K562 (cell line): Measurements from ENCODE around the gene FBXO10. TPM values are rescaled to one million over a fixed set of nuclear protein-coding genes. Genes with fewer than 3 reads are reported as not detected.

ENCODE experiments used
- ETS1 ChIP-seq: conservative IDR thresholded peaks from 2 replicates; pipeline ENCODE4 v1.6.1; 2011; ENCODE audit warnings: low read depth, mild to moderate bottlenecking, low read length; ENCODE audit not compliant: control insufficient read depth
- FOXJ2 ChIP-seq: fragments of 200-800 bp; sonication (Bioruptor generic); IDR thresholded peaks from 2 replicates; pipeline ENCODE4 v1.6.1; 2016; ENCODE audit warnings: missing genetic modification characterization, missing compliant biosample characterization
- FOXK2 ChIP-seq, 2 experiments: fragments of 450-650 bp; IDR thresholded peaks in 1 of 2; conservative IDR thresholded peaks in 1 of 2; 2 replicates each; pipeline ENCODE4 v1.6.1; 2016; ENCODE audit warnings: low read depth in 2 of 2, mild to moderate bottlenecking in 1 of 2
- HBP1 ChIP-seq: fragments of 450-650 bp; formaldehyde crosslinking; IDR thresholded peaks from 2 replicates; pipeline ENCODE4 v1.4.0; 2022; ENCODE audit warnings: missing genetic modification characterization
- HDAC3 ChIP-seq: fragments of 450-650 bp; IDR thresholded peaks from 2 replicates; pipeline ENCODE4 v1.6.1; 2018; ENCODE audit warnings: borderline replicate concordance, mild to moderate bottlenecking, moderate library complexity; ENCODE audit not compliant: partially characterized antibody
- MTA1 ChIP-seq: fragments of 450-650 bp; IDR thresholded peaks from 2 replicates; pipeline ENCODE4 v1.6.1; 2017; ENCODE audit warnings: borderline replicate concordance
- POLR2A ChIP-seq: fragments of 450-650 bp; conservative IDR thresholded peaks from 2 replicates; pipeline ENCODE4 v1.6.1; 2016
- POLR2AphosphoS5 ChIP-seq: IDR thresholded peaks from 2 replicates; pipeline ENCODE4 v1.6.1; 2011; ENCODE audit warnings: mild to moderate bottlenecking, low read depth, low read length, moderate library complexity; ENCODE audit not compliant: control insufficient read depth, insufficient read depth
- POLR2H ChIP-seq: IDR thresholded peaks from 2 replicates; pipeline ENCODE4 v1.6.1; 2016; ENCODE audit warnings: missing genetic modification characterization, low read depth, mild to moderate bottlenecking, control low read depth, missing compliant biosample characterization, moderate library complexity
- RAD21 ChIP-seq, 2 experiments: fragments of 250-450 bp in 1 of 2; fragments of 450-650 bp in 1 of 2; sonication (Bioruptor Pico) in 1 of 2; formaldehyde crosslinking in 1 of 2; IDR thresholded peaks in 1 of 2; conservative IDR thresholded peaks in 1 of 2; 2 replicates each; pipeline versions ENCODE4 v1.4.0 to v1.8.0; 2020 to 2022; ENCODE audit warnings: mild to moderate bottlenecking in 2 of 2, moderate library complexity in 1 of 2
- RB1 ChIP-seq: fragments of 450-650 bp; IDR thresholded peaks from 2 replicates; pipeline ENCODE4 v1.6.1; 2017; ENCODE audit warnings: low read depth, mild to moderate bottlenecking
- SMAD4 ChIP-seq: fragments of 250-450 bp; sonication (Bioruptor Pico); conservative IDR thresholded peaks from 2 replicates; pipeline ENCODE4 v1.8.0; 2021; ENCODE audit warnings: inconsistent platforms, mild to moderate bottlenecking, moderate library complexity
- SMC3 ChIP-seq: conservative IDR thresholded peaks from 2 replicates; pipeline ENCODE4 v1.6.1; 2011; ENCODE audit warnings: low read depth, low read length, improper control_type of control experiment; ENCODE audit not compliant: insufficient read depth
- TEAD1 ChIP-seq, 2 experiments: fragments of 450-650 bp in 1 of 2; sonication (generic) in 1 of 2; formaldehyde crosslinking; IDR thresholded peaks; 2 replicates each; pipeline versions ENCODE4 v1.4.0 to v1.8.0; 2020 to 2022; ENCODE audit warnings: mild to moderate bottlenecking in 2 of 2, missing genetic modification reagents in 1 of 2
- ZNF263 ChIP-seq: sonication (generic); formaldehyde crosslinking; IDR thresholded peaks from 2 replicates; pipeline ENCODE4 v1.8.0; 2022; ENCODE audit warnings: mild to moderate bottlenecking, missing genetic modification reagents, borderline replicate concordance
- ZNF274 ChIP-seq: IDR thresholded peaks from 2 replicates; pipeline ENCODE4 v1.6.1; 2011; ENCODE audit warnings: low read depth, mild to moderate bottlenecking, low read length, moderate library complexity, borderline replicate concordance
- ZNF589 ChIP-seq: fragments of 200-800 bp; sonication (Bioruptor generic); IDR thresholded peaks from 2 replicates; pipeline ENCODE4 v1.6.1; 2016; ENCODE audit warnings: low read depth, missing genetic modification characterization, missing compliant biosample characterization
- polyA plus RNA-seq, 8 experiments: library from polyadenylated mRNA; depleted of rRNA in 4 of 8; stranded (reverse) in 5 of 8; unstranded in 3 of 8; fragments of >200 nt; fragmentation: Nextera tagmentation in 2 of 8; fragmentation: Illumina TruSeq in 1 of 8; extraction: Ambion mirVana in 2 of 8; extraction: Trizol in 1 of 8; gene quantifications; 2 replicates each; pipeline versions ENCODE4 v1.2.1 to v1.2.3, GENCODE V29; 2011 to 2014; ENCODE audit warnings: inconsistent platforms in 1 of 8, missing spikeins in 1 of 8
- total RNA-seq, 7 experiments: library from RNA; depleted of rRNA in 6 of 7; stranded (reverse); fragments of >200 nt in 6 of 7; fragmentation: Illumina TruSeq in 2 of 7; extraction: Trizol in 2 of 7; gene quantifications; 2 replicates each; pipeline versions ENCODE4 v1.2.1 to v1.2.3, GENCODE V29; 2011 to 2021; ENCODE audit warnings: low replicate concordance in 1 of 7
- TF ChIP-seq, protein P1 (sequence below): fragments of 250-450 bp; sonication (Bioruptor Pico); IDR thresholded peaks from 2 replicates; pipeline ENCODE4 v1.8.0; 2022; ENCODE audit warnings: moderate library complexity, mild to moderate bottlenecking, inconsistent platforms
- TF ChIP-seq, protein P2 (sequence below): IDR thresholded peaks from 2 replicates; pipeline ENCODE4 v1.6.1; 2012; ENCODE audit warnings: low read depth, low read length, improper control_type of control experiment, borderline replicate concordance

FBXO10 gene
- total and polyA plus RNA-seq, 9 of the 15 experiments (the other 6 are each of a cell fraction or from before 2014, with no cell fraction given): 0.84 to 9.9 (median 6.0) TPM

- TF ChIP-seq HDAC3 (no peak), ETS1 (no peak), RAD21 (CRISPR knock-in tag; conservative IDR thresholded peaks at IDR 0.05 in 1 of 2, IDR thresholded peaks at IDR 0.05 in 1 of 2) (peak; percentile 66 to 81), MTA1 (no peak), POLR2AphosphoS5 (0 out of 2 replicates have a peak, but pooled peaks have one; percentile 34), ZNF589 (CRISPR knock-in tag) (0 out of 2 replicates have a peak, but pooled peaks have one; percentile 26), ZNF274 (no peak), SMC3 (0 out of 2 replicates have a peak, but pooled peaks have one; percentile 29), RB1 (no peak), ZNF263 (CRISPR knock-in tag) (no peak), HBP1 (CRISPR knock-in tag) (no peak), SMAD4 (no peak), TEAD1 (CRISPR knock-in tag; IDR thresholded peaks at IDR 0.05) (0 out of 4 replicates have a peak, but pooled peaks of 1 of the 2 experiments have one; percentile 8), POLR2H (tag) (0 out of 2 replicates have a peak, but pooled peaks have one; percentile 36), FOXK2 (conservative IDR thresholded peaks at IDR 0.05 in 1 of 2, IDR thresholded peaks at IDR 0.05 in 1 of 2; ENCODE audit: low read depth in 2 of 2) (peak in 1 of 2 experiments; percentile 35; a peak in 1 of 4 replicates), POLR2A (0 out of 2 replicates have a peak, but pooled peaks have one; percentile 31), FOXJ2 (peak; percentile 30; the same call in 1 of the 2 replicates)
- TF ChIP-seq, protein P1, sequence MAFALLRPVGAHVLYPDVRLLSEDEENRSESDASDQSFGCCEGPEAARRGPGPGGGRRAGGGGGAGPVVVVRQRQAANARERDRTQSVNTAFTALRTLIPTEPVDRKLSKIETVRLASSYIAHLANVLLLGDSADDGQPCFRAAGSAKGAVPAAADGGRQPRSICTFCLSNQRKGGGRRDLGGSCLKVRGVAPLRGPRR (CRISPR knock-in tag): no peak
- TF ChIP-seq, protein P2, sequence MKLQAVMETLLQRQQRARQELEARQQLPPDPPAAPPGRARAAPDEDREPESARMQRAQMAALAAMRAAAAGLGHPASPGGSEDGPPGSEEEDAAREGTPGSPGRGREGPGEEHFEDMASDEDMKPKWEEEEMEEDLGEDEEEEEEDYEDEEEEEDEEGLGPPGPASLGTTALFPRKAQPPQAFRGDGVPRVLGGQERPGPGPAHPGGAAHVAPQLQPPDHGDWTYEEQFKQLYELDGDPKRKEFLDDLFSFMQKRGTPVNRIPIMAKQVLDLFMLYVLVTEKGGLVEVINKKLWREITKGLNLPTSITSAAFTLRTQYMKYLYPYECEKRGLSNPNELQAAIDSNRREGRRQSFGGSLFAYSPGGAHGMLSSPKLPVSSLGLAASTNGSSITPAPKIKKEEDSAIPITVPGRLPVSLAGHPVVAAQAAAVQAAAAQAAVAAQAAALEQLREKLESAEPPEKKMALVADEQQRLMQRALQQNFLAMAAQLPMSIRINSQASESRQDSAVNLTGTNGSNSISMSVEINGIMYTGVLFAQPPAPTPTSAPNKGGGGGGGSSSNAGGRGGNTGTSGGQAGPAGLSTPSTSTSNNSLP: 0 out of 2 replicates have a peak, but pooled peaks have one; percentile 13
Observed at GRCh38 chr9:37582548-37583157, 6.5 kb upstream of the FBXO10 start (continued).
